ENCODE results near the gene AMOT.

AMOT gene

DNA sequence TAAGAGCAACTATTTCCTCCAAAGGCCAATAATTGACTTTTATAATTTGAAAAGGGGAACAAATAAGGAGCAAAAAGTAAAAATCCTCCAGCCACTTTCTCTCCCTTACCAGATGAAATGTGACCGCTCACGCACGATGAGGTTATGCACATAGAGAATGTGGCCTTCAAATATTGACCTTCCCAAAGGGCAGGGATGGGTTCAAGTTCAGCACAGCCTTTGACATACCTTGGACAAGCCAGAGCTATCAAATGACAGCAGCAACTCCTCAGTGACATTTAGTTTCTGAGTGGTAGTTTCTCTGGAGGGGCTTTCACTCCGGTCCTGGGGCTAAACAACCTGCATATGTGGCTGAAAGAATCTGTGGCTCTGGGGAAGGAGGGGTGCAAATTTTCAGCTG, 50.7 kb downstream of the AMOT start:
- no peak for DNase-seq

GRCh38 chrX:112786076-112786475, 54.6 kb downstream of the AMOT start:
- no peak for DNase-seq

DNA sequence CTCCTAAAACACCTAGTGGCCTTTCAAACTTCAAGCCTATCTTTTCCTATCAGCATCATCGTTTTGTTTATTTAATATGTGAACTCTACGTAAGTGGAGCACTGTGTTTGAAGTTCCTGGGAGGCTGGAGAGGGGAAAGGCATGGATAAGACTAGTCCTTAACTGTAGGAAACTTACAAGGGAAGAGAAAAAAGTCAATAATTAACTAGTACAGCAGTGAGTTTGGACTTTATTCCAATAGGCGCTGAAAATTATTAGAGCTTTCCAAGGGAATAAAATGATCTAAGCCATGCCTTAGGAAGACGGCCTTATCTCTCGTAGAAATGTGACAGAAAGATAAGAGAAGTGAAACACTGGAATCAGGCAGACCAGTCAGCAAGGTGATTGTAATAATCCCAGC, 55.3 kb downstream of the AMOT start:
- DNase-seq, result no peak

GRCh38 chrX:112784692-112785091, 55.9 kb downstream of the AMOT start:
- DNase-seq, result no peak

DNA sequence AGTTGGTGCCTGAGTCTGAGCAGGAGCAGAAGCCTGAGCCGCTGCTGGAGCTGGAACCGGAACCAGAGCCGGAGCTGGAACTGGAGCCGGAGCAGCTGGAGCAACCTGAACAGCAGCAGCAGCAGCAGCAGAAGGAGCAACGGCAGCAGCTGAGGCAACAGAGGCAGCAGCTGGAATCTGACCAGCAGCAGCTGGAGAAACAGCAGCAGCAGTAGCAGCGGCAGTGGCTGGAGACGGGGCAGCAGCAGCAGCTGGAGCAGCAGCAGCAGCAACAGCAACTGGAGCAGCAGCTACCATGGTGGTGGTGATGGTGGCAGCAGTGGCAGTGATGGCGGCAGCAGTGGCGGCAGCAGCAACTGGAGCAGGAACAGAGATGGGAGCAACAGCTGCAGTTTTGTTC, 61.5 kb downstream of the AMOT start:
- DNase-seq, result no peak

GRCh38 chrX:112774651-112775293, 65.9 kb downstream of the AMOT start:
- no peak for DNase-seq

DNA sequence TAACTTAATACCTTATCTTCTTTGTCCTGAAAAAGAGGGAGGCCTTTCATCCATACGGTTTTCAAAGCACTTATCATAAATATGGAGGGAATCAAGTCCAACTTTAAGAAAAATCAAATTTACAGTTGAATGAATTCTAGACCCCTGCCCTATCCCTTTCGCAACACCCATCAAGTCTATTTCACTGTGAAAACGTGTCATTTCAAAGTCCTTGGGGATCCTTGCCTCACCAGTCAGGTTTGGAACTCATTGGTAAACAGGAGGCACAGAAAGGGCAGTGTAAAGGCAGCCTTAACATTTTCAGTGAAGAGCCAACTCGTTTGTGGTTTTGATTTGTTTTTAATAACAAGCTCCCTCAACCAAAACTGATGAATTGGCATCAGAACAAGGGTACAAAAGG, 66.5 kb downstream of the AMOT start:
- DNase-seq, result no peak

DNA sequence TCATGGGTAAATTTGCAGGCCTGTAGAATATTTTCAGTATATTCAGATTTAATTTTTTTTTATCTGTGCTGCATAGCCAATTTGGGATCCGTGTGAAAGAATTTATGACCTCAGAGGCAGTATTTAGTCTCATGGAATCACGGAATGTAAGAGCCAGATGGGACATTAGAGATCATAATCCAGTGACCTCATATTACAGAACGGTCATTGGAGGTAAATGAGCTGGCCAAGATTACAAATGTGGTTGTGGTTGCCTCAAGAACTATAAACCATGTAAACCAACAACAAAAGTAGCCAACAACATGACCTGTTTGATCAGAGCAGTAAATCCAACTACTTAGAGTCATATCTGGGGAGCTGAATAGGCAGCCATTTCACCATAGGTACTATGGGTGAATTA, 71.6 kb downstream of the AMOT start:
- no peak for DNase-seq

DNA sequence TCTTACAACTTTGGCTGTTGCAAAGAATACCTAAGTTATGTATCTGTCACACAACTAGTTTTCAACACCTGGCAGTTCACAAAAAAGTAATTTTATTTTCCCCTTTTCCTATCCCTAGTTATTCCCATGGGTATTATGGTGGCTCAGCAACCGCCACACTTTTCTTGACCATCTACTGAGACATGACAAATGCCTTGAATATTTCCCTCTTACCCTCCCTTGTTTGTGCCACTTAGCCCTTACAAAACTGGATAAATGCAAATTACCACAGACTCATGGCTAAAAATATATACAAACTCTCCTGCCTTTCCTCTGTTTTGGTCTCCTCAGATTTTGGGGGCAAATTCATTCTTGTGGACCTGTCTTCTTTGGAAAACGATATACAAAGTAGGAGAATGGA, 72.1 kb downstream of the AMOT start:
- no peak for DNase-seq

DNA sequence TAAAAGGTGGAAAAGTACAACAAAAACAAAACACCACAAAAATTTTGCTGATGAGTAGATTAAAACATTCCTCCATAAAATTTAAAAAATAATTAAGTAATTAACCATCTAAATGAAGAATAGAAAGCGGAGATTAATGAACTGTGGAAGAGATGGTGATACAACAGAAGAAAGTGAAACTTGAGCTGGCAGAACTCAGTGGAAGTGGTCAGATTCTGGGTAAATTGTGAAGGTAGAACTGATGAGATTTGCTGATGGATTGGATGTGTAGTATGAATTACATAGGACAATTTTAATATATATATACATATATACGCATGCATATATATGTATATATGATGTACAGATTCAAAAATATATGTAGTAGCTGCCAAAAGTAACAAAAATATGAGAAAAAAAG, 73.9 kb downstream of the AMOT start:
- DNase-seq, result no peak

DNA sequence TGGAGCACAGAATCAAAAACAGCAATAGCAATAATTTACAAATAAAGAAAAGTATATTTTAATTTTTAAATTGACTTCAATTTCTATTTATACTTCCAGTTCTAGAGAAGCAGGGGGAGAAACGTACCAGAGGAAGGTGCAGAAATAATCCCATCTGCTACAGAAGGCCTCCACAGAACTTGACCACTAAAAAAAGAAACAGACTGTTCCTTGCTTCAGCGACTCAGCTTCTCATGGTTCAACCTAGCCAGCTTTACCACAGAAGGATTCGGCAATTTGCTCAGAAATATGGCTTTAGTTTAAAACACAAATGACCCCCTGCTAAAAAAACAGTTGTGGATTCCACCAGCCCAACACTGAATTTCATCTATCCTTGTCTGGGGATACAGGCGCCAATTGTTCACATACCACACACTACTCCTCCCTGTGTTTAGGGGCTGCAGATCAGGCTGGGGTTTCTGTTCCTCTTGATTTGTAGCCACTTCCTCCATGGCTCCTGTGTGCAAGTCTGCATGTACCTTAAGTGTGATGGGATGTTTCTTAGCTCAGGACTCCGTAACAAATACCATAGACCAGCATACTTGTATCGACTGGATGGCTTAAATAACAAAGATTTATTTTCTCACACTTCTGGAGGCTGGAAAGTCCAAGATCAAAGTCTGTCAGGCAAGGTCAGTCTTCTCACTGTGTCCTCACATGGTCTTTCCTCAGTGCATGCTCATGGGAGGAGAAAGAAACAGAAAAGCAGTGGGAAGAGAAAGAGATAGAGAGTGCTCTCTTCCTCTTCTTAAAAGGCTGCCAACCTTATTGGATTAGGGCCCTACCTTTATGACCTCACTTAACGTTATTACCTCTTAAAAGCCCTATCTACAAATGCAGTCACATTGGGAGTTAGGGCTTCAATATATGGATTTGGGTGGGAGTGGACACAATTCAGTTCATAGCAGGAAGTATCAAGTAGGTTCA, 79.1 kb downstream of the AMOT start:
- DNase-seq, result no peak

- DNase-seq, result no peak
Observed at GRCh38 chrX:112760697-112761096, 79.9 kb downstream of the AMOT start.

- DNase-seq, result no peak
Observed at GRCh38 chrX:112759966-112760365, 80.7 kb downstream of the AMOT start.

DNA sequence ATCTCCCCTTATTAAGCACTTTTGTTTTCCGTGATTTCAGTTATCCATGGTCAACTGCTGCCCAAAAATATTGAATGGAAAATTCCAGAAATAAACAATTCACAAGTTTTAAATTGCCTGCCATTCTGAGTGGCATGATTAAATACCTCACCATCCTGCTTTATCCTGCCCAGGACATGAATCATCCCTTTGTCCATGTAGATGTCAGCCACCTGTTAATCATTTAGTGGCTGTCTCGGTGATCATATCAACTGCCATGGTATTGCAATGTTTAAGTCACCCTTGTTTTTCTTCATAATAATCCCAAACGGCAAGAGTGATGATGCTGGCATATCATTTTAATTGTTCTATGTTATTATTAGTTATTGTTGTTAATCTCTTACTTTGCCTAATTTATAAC, 81.1 kb downstream of the AMOT start:
- DNase-seq, result no peak

- no peak for DNase-seq
Observed at GRCh38 chrX:112757946-112758345, 82.7 kb downstream of the AMOT start.

GRCh38 chrX:112753116-112753515, 87.5 kb downstream of the AMOT start:
- no peak for DNase-seq

- no peak for DNase-seq
Observed at GRCh38 chrX:112751076-112751475, 89.6 kb downstream of the AMOT start.

DNA sequence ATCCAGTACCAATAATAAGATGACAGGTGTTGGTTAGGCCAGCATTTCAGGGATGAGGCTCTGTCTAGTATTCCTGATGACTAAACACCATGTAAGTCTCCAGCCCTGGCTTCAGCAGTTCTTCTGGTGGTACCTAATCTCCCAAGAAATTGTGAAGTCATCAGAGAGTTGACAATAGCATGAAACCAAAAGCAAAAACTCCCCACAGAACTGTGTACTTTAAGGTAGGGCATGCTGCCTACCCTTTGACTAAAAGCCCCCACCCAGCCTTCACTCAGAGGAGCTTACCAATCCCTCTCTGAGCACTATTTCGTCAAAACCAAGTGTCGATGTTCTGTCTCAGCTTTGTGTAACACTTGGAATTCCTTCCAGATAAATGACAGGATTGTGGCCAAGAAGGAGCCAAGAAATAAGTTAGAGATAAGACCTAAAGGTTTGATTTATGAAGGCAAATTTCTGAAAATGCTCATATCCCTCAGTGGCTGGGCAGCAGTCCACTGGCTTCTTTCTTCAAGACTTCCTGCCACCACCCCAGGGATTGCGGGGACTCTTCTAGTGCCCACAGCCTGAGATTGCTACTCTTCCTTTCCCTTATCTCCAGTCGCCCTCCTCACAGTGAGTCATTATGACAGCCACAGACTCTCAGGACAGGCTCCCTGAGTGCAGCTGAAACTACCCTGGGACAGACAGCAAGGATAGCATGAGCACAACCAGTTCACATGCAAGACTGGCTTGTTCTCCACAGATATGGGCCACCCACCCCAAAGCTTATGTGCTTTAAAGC, 93.6 kb downstream of the AMOT start:
- DNase-seq, result no peak

- DNase-seq, result no peak
Observed at GRCh38 chrX:112738347-112739033, 102.1 kb downstream of the AMOT start.

DNA sequence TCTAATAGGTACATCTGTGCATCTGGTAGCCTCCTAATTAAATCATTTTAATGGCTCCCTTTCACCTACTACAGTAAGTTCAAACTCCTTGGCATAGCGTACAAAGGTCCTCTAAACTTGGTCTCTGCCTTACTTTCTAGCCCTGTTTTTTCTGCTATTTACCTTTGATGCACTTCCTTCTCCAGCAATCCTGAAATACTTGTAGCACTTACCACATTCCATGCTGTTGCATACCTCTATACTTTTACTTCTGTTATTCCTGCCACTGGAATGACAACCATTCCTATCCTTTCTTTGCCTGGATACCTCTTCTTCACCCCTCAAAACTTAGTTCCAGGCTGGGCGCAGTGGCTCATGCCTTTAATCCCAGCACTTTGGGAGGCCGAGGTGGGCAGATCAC, 104.3 kb downstream of the AMOT start:
- DNase-seq, result no peak

GRCh38 chrX:112735147-112735546, 105.5 kb downstream of the AMOT start:
- DNase-seq, result no peak

DNA sequence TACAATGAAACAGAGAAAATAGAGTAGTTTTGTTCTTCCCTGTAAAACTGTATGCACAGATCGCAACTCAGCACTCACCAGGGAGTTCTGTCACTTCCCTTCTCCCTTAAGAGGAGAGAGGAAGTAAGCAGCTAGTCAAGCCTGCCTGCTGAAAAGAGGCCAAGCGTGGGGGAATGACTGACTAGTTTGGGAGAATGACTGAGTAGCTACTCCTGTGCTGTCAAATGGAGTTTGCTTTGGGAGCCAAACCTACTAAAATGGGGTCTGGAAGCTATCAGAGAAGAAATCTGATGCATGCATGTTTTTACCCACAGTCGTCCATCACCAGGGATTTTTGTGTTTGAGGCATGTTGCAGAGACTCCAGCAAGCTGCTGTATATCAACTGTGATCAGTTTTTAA, 106.3 kb downstream of the AMOT start:
- no peak for DNase-seq

- DNase-seq, result no peak
Observed at GRCh38 chrX:112731793-112732192, 108.8 kb downstream of the AMOT start.

Measured in NCI-H748 treated with DMSO at 0.1 percent for 48 hours (cell line).